HG03520 (cell line): ENCODE data around the gene DENND2D.

Experiments
- ATAC-seq: cut with Tn5 transposase; IDR thresholded peaks from one replicate; pipeline ENCODE4 v1.9.1; 2021; ENCODE audit warnings: mild to moderate bottlenecking, moderate library complexity; ENCODE audit not compliant: unreplicated experiment

Gene DENND2D

DNA sequence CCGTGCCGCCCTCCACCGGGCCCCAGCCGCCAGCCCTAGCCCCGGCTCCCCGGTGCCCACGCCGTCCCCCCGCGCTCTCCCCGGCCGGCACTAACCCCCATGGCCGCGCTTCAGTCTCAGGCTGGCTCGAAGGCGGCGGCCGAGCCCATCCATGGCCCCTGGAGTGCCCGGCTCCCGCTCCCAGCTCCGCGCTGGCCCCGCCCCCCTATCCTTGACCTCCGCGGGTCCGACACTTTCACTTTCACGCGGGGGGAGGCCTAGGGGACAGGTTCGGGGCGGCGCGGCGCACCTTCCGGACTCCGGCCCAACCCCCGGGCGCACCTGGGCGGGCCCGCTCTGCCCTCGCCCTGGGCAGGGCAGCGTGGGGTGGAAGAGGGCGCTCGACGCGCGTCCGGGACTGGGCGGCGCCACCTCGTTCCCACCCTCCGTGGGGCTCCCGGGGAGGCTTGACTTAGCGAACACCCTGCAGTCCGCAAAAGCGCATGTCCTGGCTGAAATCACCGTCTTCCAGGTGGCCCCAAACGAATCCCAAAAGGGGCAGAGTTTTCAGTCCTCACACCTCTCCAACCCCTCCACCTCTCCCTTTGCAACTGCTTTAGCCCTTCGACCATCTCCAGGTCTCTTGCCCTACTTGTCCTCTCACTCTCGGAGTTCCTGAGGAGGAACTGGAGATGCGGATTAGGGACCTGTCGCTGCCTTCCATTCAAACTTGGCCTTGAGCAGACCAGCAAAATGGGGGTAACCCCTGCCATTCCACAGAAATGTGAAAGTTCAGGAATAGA is 3.9 kb upstream of the DENND2D start:
- ATAC-seq, result peak; percentile 49

DNA sequence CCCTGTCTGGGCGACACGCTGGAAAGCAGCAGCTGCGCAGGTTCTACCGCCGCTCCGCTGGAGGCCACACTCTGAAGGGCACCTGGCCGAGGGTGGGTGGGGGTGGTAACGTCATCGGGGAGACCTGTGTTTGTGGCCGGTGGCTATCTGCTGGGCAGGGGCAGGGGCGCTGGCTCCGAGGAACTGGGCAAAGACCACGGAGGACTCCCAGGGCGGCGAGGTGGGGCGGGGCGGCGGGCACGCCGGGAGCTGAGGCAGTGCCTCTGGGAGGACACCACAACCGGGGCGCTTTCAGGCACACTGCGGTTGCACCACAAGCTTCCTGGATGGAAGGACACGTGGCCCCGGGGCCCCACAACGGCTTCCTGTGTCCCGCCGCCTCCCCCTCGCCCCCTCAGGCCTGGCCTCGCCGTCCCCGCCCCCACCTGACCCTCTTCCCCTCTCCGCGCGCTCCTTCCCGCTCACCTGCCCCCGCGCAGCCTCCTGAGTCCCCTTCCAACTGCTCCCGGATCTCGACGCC is 3.3 kb upstream of the DENND2D start:
- ATAC-seq, result peak; percentile 38

DNA sequence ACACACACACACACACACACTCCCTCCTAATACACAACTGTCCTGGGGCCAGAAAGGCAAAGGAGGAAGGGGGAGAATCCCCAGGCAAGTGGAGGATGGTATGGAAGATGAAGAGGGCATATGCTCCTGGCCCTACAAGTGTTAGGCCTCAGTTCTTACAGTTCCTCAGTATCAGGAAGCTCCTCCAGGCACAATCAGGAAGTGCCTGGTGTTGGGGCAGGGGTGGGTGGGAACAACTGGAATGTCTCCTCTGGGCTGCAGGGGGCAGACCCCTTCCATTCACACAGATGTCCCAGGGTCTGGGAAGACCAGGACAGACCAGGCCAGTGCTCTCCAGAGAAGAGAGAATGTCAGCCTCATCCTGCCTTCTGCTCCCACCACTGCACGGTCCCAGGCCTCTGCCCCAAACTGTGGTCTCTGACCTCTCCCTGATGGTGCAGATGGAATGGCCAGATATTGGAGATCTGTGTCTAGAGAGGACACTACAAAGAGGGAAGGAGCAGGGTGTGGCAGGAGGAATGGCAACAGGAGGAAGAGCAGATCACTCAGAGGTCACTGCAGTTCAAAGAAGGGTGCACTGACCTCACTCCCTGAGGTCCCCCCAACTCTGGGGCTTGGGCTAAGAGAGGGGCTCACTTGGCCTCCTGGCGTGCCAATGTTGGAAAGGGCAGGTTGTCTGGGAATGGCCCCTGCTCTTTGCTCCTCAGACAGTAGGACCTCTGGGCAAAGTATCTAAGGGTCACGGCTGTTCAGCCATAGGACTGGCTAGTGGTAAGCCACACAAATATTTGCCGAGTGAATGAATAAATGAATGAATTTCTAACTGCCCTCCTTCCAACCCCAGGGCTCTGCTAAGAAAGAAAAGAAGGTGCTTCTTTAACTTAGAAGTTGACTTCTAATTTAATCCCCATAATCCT is 2.5 kb upstream of the DENND2D start:
- ATAC-seq, result peak; percentile 1

DNA sequence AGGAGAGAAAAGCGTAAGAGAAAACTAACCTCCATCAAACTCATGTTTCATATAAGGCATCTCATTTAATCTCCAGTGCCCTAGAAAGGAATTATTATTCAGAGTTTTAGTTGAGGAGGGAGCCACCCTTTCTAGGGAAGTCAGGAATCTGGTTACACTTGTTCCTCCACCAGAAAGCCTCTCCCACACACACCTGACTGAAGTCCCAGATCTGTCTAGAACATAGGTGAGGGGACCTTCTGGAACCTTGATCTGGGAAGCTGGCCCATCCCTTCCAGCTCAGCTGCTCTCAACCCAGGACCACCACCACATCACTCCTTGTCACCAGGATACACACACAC is 1.9 kb upstream of the DENND2D start:
- ATAC-seq, result no peak

DNA sequence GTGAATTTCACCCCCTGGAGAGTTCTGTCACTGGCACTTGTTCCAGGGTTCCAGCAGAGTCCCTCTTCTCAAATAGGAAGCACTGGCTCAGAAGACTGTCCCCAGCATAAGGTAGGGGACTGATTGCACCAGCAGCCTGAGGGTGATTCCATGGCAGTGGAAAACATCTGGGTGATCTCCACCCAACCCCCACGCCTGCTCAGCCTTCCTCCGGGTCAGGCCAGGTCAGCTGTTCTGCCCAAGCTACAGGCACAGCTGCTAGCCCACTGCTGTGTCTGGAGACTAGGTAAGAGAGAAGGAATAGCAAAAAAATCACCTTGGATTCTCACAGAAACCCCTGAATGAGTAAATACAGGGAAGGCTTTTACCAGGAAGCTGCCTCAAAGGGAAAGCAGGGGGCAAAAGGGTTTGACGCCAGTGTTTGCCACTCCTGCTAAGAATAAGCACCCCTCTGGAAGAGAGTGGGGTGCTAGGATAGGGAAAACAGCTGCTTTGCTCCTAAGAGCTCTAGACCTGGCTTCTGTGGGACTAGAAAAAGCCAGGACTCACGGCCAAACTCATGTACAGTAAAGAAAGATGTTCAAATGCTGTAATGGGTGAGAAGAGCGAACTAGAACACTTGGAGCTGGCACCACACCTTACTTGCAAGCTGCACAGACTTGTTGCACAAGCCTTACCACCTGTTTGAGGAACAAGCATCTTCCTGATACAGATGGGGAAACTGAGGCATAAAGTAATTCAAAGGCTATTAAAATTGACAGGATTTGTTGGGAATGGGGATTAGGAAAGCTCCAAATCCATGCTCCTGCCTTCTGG is 1.0 kb upstream of the DENND2D start:
- no peak for ATAC-seq

DNA sequence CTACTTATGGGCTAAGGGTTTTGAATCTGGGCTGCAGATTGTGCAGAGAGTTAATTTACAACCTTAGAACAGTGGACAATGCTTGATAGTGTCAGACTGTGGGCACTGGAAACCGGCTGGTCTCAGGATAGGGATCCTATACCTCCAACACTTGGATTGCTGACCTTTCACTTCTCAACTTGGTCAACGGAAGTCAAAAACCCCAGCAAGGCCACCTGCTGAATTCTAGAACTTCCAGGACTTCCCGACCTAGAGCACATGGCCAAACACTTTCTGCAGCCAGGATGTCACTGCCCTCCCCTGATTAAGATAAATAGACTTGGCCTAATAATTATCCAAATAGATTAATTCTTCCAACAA is 336 bp upstream of the DENND2D start:
- no peak for ATAC-seq

DNA sequence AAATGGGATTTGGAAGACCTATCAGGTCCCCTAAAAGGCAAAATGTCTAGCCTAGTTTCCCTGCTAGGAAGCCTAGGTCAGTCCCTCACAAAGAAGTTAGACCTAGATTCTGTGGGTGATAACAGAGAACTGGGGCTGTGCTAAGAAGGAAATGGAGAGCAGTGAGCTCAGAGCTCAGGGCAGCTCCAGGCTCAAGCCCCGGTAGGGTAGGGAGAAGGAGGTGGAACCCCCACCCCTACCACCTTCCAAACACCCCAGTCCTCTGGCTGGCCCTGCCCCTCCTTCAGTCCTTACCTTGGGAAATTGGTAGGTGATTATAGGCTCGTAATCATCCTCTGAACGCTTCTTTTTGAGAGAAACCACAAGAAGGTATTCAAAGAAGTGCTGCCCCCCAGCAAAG is 1.1 kb downstream of the DENND2D start:
- ATAC-seq, result no peak

DNA sequence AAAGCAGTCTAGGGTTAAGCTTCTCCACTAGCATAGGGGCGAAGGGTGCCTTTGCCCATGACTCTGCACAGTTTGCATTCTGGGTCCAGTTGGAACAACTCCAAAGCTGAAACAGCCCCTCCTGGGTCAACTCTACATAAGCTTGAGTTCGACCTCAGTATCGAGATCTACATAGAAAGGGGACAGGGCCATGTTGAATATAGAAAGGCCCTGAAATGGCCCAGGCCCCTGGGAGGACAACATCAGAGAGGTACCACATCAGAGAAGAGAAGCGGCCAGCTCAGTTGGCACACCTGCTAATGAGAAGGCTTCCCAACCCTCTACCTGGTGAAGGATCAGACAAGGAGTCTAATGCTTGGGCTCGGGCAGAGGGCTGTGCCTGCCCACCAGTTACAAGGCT is 1.6 kb downstream of the DENND2D start:
- no peak for ATAC-seq

DNA sequence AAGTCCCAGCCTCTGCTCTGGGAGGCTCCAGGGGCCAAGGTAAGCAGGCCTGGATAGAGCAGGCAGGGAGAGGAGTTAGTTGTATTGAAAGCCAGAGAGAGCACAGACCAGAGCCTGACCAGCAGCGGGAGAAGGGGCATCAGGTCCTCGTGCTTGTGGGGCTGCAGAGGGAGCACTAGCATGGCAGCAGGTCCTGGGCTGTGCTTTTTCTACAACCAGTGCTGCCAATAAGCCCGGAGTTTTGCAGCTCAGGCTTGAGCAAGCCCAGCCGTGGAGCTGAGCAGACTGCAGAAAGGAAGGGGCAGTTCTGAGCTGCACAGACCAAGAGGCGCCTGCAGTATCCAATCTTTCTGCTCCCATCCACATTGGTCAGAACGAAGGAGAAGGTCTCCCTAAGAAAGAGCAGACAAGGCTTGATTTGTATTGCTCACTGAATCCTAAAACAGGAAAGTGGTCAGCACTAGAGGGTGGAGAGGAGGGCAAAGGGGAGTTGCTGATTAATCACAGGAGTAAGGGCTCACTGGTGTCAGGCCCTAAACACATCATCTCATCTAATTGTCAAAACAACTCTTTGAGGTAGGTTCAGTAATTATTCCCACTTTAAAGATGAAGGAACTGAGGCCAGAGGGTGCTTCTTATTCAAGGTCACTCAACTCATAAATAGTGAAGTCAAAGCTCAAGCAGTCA is 2.7 kb downstream of the DENND2D start:
- ATAC-seq, result no peak

DNA sequence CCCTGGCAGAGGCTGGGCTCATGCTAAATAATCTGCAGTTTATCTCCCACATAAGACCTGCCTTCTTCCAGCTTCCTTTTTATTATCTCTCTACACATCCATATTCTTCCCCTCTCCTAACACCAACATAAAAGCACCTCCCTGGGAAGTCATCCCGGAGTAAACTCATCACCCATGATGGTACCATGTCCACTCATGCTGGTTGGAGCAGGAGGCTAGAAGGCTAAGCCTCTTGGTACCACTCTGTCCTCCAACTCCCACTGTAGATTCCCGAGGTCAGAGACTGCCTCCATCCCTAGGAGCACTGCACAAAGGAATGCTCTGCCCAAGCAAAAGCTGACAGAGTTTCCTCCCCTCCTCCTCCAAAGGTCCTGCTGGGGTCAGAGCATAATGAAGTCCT is 4.2 kb downstream of the DENND2D start:
- no peak for ATAC-seq

DNA sequence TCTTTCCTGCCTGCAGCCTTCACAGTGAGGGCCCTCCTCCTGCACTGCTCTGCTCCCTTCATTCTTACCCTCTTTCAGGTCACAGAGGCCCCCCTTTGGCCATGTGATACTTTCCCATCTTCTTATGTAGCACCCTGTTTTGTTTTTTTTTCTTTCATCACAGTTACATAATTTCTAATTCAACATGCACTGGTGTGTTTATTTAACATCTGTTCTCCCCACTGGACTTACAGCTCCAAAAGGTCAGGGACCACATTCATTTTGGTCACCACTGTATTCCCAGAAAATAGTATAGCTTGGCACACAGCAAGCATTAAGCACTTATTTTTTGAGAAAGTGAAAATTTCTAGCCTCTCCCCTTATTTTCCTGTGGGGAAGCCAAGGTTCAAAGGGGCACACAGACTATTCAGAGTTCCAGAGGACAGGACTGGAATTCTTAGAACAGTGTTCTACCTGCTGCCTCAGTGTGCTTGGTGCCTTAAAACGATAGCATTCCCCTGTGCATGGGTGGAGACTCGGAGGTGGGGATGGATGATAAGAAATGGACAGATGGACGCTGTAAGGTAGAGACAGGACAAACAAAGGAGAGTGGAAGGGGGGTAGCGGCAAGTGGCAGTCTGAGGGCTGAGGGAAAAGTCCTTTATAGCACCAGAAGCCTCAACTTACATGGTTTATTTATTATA is 5.3 kb downstream of the DENND2D start:
- ATAC-seq, result no peak

DNA sequence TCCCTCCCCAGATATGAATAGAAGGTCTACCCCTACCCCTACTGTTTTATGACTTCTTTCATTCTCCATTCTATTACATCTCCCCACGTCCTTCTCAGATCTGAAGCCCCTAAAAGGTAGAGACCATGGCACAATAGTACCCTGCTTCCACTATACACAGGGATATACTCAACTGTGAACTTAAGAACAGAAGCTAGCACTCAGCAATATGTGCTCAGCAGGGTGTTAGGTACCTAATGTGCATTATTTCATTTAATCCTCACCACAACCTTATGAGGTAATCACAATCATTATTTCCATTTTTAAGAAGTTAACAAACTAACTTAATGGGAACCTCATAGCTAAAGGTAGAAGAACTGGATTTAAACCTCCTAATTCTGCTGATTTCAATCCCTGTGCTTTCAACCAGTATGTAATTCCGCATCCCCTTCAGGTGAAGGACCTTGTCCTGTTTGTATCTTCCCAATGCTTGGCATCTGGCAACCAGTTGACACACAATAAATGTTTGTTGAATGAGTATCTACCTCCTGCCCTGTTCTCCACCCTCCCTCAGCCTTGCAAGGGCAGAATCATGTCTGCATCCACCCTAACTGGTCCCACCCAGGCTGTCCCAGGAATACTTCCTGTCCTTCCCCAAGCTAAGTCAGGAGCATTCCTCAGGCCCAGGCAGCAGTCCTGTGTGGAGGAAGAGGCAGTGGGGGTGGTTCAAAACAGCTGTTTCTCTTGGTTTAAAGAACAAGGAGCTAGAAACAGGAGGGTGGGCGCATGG is 6.5 kb downstream of the DENND2D start:
- ATAC-seq, result no peak

DNA sequence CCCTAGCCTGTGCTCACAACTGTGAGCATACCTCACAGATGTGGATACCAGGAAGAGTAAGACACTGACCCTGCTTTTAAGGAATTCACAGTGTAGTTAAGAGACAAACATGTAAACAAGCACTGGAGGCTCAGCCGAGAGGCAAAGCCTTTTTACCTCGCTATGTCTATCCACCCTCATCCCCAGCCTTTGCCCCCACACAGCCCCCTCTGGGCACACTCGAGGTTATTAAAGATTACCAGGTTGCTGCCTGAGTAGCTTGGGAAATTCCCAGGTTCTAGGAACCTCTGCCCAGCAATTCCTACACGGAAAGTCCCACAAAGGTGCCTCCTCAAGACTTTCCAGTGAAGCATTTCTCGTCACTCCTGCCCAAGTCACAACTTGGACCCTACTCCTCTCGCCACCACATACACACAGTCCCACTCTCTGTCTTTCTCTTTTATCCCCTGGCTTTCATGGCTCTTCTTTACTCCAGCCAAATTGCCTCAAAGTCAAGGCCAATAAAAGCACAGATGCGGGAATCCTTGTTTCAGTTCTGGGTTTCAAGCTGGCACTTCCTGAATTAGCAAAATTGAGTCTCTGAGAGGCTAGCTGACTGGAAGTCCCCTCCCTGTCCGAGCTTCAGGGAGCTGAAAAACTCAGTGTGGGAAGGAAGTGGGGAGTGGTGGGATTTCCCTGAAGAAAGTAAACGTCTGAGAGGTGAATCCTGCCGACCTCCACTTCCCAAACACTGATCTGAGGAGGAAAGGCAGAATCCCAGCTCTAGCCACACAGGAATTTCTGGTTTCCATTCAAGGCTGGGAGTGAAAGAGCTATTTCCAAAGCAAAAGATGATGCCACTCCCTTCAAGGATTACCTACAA is 7.6 kb downstream of the DENND2D start:
- no peak for ATAC-seq

DNA sequence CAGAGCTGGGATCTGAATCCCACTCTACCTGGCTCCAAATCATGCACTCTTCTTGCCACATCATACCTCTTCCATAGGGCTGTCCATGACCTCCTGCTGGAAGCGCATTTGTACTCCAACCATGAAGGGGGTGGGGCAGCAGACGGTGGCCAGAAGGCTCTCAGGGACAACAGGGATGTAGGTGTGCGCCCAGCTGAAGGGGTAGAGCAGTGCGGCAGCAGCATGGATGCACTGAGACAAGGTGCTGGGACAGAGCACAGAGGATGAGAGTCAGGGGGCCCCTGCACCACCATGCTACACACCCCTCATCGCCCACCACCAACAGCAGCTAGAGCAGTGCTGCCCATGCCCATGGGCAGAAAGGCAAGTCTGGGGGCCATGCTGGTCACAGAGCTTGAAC is 8.4 kb downstream of the DENND2D start:
- ATAC-seq, result no peak

DNA sequence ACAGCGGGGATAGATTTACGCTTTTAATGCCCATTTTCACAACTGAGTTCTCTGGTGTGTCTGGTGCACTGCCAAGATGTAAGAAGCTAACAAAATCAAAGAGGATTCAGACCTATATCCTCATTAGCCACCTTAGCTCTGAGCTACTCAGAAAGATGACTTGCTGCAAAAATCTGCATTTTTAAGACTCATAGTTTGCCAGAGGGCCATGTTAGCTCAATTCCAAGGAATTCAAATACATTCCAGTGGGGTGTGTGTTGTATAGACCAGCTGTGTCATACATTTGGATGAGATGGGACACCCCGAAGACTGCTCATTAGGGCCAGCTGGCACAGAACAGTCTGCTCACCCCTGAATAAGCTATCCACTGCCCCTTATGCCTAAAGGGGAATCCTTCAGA is 8.9 kb downstream of the DENND2D start:
- no peak for ATAC-seq

DNA sequence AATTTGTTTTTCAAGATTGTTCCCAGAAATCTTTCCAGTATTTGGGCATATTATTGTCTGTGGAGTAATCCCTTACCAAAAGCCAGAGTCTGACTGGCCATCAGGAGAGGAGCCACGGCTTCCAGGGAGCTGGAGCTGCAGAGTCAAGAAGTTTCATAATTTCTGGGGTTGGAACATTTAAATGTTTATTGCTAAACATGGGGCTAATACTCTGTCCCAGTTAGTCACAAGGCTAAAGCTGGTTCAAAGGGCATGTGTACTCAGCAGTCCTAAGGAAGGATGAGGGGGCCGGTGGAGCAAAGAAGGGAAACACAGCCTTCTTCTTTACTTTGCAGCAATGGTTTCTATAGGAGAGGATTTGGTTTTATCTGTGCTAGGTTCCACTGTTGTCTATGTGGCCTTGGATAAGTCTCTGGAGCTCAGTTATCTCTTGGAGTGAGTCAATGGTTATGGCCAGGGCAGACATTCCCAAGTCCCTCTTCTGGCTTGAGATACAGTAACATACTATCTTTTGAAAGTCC is 9.5 kb downstream of the DENND2D start:
- ATAC-seq, result no peak

DNA sequence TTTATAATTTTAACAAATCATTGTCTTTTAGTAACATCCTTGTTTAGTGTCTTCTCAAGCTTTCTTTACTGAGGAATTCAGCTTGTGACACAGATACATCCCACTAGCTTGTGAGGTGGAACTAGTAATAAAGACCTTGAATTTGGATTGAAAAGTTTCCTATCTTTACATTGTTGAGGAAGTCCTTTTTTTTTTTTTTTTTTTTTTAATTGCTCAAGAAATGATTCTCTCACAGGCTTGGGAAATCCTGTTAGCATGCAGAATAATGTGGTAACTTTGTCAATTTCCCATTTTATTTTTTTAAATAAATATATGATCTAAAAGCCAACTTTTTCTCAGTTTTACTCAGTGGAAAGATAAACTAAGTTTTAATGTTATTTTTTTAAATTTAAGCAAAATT is 15.8 kb downstream of the DENND2D start:
- ATAC-seq, result no peak
